Measurements from ENCODE around the gene POR.

Gene POR

DNA sequence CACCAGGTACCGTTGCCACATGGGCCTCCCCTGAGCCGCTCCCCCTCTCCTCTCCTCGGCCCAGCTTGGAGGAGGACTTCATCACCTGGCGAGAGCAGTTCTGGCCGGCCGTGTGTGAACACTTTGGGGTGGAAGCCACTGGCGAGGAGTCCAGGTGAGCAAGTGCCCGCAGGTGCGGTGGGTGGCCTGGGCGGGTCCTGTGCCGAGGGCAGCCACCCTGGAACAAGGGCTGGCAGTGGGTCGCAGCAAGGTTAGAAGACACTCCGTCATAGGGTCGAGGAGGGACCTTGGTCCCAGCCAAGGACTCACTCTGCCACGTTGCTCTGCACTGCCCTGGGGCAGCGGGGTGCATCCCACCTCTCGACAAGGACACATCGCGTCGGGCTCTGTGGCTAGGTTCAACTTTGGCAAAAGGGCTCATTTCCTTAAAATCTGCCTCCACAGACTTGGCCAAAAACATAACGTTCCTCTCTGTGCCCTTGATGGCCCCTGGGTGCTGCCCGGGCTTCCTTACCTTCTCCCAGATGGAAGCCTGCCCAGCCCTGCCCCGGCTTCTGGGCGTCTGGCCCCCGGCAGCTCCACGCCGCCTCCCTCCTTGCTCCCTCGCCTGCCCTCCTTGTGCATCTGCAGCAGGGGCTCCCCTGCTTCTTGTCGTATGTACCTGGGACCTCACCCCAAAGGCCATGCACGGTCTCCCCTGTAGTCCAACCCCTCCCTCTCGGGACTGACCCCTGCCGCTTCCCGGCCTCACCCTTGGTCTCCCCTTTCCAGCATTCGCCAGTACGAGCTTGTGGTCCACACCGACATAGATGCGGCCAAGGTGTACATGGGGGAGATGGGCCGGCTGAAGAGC lies 66.7 kb downstream of the POR start:
- POLR2A ChIA-PET, result no interaction called here

DNA sequence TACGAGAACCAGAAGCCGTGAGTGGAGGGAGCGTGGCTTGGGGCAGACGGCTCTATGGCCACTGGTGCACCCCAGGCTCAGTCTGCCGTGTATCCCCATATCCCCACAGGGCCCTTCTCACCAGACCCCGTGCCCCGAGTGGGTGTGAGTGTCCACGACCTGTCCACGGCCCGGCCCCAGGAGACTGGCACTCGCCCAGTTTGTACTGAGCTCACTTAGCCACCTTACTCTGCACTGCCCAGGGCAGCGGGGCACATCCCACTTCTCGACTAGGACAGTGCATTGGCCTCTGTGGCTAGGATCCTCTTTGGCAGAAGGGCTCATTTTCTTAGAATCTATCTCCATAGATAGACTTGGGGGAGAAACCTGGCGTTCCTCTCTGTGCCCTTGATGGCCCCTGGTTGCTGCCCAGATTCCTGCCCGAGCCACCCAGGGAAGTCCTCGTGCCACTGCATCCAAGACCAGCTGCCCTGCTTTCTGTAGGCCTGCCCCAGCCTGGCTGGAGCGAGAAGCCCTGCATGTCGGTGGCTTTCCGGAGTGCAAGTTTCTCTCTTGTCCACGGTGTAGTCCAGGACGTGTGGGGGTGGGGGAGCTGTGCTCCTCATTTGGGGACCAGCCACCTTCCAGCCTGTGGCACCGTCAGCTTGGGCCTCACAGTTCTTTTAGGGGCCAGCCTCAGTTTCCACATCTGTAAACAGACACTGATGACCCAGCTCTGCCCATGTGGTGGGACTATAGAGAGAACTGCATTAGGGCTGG lies 67.5 kb downstream of the POR start:
- TF ChIP-seq NFRKB (IDR thresholded peaks at IDR 0.05), result no peak
- no peak for TF ChIP-seq SUZ12 (IDR thresholded peaks at IDR 0.05)
- TF ChIP-seq HDGF (IDR thresholded peaks at IDR 0.05; ENCODE audit: borderline replicate concordance), result no peak
- no peak for TF ChIP-seq L3MBTL2 (conservative IDR thresholded peaks at IDR 0.05)
- TF ChIP-seq, protein P1, sequence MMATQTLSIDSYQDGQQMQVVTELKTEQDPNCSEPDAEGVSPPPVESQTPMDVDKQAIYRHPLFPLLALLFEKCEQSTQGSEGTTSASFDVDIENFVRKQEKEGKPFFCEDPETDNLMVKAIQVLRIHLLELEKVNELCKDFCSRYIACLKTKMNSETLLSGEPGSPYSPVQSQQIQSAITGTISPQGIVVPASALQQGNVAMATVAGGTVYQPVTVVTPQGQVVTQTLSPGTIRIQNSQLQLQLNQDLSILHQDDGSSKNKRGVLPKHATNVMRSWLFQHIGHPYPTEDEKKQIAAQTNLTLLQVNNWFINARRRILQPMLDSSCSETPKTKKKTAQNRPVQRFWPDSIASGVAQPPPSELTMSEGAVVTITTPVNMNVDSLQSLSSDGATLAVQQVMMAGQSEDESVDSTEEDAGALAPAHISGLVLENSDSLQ (IDR thresholded peaks at IDR 0.05), result no peak
- no peak for TF ChIP-seq SP1 (IDR thresholded peaks at IDR 0.05)
- TF ChIP-seq ARNT (IDR thresholded peaks at IDR 0.05), result no peak
- no peak for TF ChIP-seq CTBP1 (IDR thresholded peaks at IDR 0.05; ENCODE audit: borderline replicate concordance)
- no peak for TF ChIP-seq ELF4 (IDR thresholded peaks at IDR 0.05)
- TF ChIP-seq FOXK2 (IDR thresholded peaks at IDR 0.05), result no peak
- no peak for TF ChIP-seq FOXA1 (IDR thresholded peaks at IDR 0.05)
- TF ChIP-seq BHLHE40 (IDR thresholded peaks at IDR 0.05; ENCODE audit: borderline replicate concordance), result no peak
- TF ChIP-seq TARDBP (IDR thresholded peaks at IDR 0.05), result no peak
- ChIA-PET CTCF (no interaction called here), POLR2A (no interaction called here)
- no peak for DNase-seq (ENCODE audit: extremely low spot score)

More for the DNA sequence above, 66.7 kb downstream of the POR start:
- no peak for TF ChIP-seq SP1 (IDR thresholded peaks at IDR 0.05)
- TF ChIP-seq HDGF (IDR thresholded peaks at IDR 0.05; ENCODE audit: borderline replicate concordance), result no peak
- TF ChIP-seq NFRKB (IDR thresholded peaks at IDR 0.05), result no peak
- no peak for TF ChIP-seq LEF1 (IDR thresholded peaks at IDR 0.05; ENCODE audit: borderline replicate concordance)
- no peak for TF ChIP-seq TARDBP (IDR thresholded peaks at IDR 0.05)
- TF ChIP-seq CTBP1 (IDR thresholded peaks at IDR 0.05; ENCODE audit: borderline replicate concordance), result no peak
- TF ChIP-seq BHLHE40 (IDR thresholded peaks at IDR 0.05; ENCODE audit: borderline replicate concordance), result no peak
- TF ChIP-seq FOXA1 (IDR thresholded peaks at IDR 0.05), result no peak
- TF ChIP-seq SUZ12 (IDR thresholded peaks at IDR 0.05), result no peak
- no peak for TF ChIP-seq L3MBTL2 (conservative IDR thresholded peaks at IDR 0.05)
- TF ChIP-seq ELF4 (IDR thresholded peaks at IDR 0.05), result no peak
- TF ChIP-seq FOXM1 (IDR thresholded peaks at IDR 0.05; ENCODE audit: borderline replicate concordance), result no peak
- no peak for TF ChIP-seq ZNF384 (IDR thresholded peaks at IDR 0.05)
- TF ChIP-seq ARNT (IDR thresholded peaks at IDR 0.05), result no peak
- TF ChIP-seq FOXK2 (IDR thresholded peaks at IDR 0.05), result no peak
- CTCF ChIA-PET, result no interaction called here
- DNase-seq (ENCODE audit: extremely low spot score), result no peak

DNA sequence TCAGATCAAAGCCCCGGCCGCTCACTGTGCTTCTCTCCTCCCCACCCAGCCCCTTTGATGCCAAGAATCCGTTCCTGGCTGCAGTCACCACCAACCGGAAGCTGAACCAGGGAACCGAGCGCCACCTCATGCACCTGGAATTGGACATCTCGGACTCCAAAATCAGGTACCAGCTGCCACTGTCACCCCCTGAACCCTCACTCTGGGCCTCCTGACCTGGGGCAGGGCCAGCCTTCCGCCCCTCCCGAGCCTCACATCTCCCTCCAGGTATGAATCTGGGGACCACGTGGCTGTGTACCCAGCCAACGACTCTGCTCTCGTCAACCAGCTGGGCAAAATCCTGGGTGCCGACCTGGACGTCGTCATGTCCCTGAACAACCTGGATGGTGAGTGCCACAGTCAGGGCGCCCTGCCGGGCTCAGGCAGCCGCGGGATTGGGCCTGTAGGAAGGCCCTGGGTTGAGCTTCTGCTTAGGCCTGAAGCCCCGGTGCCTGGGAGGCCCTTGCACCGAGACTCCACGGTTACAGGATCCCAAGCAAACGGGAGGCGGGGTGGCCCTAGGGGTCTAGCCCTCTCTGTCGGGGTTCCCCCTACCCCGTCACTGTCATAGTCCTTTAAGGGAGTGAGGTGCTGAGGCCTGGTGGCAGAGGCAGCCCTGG lies 68.6 kb downstream of the POR start:
- ChIA-PET CTCF (no interaction called here), POLR2A (no interaction called here)
- no peak for TF ChIP-seq ARNT (IDR thresholded peaks at IDR 0.05)
- TF ChIP-seq, protein P1 (IDR thresholded peaks at IDR 0.05), result no peak
- no peak for DNase-seq (ENCODE audit: extremely low spot score)

DNA sequence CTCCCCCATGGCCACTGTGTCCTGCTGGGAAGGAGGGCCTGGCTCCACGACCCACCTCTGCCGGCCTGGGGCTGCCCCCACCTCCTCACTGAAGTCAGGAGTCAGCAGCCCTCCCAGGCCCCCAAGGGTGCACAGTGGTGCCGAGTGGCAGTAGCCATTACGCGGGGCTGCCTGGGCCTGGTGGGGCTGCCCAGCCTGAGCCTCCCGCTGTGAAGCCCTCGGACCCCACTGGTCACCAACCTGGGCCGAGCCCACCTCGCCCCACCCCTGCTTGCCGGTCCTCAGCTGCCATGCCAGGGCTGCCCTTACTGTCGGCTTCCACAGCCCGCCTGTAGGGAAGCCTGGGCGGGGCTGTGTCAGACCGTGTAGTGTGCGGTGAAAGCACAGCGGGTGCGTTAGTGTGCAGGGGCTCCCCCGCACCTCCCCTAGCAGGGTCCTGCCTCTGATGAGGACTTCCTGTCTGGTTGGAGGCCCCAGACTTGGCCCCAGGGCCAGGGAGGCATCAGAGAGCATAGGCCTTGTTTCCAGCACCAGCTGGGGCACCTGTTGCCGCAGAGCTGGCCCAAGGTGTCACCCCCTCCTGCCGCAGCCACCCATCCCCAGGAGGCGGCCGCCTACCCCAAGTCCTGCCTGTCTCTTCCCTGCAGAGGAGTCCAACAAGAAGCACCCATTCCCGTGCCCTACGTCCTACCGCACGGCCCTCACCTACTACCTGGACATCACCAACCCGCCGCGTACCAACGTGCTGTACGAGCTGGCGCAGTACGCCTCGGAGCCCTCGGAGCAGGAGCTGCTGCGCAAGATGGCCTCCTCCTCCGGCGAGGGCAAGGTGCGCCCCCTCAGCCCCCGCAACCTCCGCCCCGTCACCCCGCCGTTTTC lies 69.4 kb downstream of the POR start:
- ChIA-PET CTCF (interaction anchor here (1.9 kb wide), 1 partner anchor 118 kb away, joined by 6 read pairs; no protein-coding TSS in a partner anchor), POLR2A (no interaction called here)
- DNase-seq (ENCODE audit: extremely low spot score), result no peak
- TF ChIP-seq HDGF (IDR thresholded peaks at IDR 0.05; ENCODE audit: borderline replicate concordance), result no peak
- no peak for TF ChIP-seq L3MBTL2 (conservative IDR thresholded peaks at IDR 0.05)
- TF ChIP-seq ZNF384 (IDR thresholded peaks at IDR 0.05), result no peak
- no peak for TF ChIP-seq LEF1 (IDR thresholded peaks at IDR 0.05; ENCODE audit: borderline replicate concordance)
- no peak for TF ChIP-seq BHLHE40 (IDR thresholded peaks at IDR 0.05; ENCODE audit: borderline replicate concordance)
- no peak for TF ChIP-seq NFRKB (IDR thresholded peaks at IDR 0.05)
- TF ChIP-seq FOXK2 (IDR thresholded peaks at IDR 0.05), result no peak
- TF ChIP-seq, protein P1 (IDR thresholded peaks at IDR 0.05), result no peak

DNA sequence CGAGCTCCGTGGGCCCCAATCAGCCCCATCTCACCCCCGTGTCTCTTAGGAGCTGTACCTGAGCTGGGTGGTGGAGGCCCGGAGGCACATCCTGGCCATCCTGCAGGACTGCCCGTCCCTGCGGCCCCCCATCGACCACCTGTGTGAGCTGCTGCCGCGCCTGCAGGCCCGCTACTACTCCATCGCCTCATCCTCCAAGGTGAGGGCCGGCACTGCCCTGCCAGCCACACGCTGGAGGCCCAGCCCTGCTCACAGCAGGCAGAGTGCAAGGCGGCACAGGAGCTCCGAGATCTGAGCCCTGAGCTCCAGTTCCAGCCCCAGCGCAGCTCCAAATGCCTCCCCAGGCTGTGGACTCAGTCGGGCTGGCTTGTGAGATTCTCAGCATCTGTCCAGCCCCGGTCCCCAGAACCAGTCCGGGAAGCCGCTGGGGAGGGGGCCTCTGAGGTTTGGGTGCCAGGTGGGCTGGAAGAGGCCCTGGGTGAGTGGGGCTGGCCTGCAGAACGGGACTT lies 70.1 kb downstream of the POR start:
- no peak for TF ChIP-seq BHLHE40 (IDR thresholded peaks at IDR 0.05; ENCODE audit: borderline replicate concordance)
- TF ChIP-seq LEF1 (IDR thresholded peaks at IDR 0.05; ENCODE audit: borderline replicate concordance), result no peak
- no peak for TF ChIP-seq ARNT (IDR thresholded peaks at IDR 0.05)
- TF ChIP-seq ZNF384 (IDR thresholded peaks at IDR 0.05), result no peak
- TF ChIP-seq FOXM1 (IDR thresholded peaks at IDR 0.05; ENCODE audit: borderline replicate concordance), result no peak
- TF ChIP-seq SUZ12 (IDR thresholded peaks at IDR 0.05), result no peak
- TF ChIP-seq TARDBP (IDR thresholded peaks at IDR 0.05), result no peak
- no peak for TF ChIP-seq CTBP1 (IDR thresholded peaks at IDR 0.05; ENCODE audit: borderline replicate concordance)
- TF ChIP-seq, protein P1 (IDR thresholded peaks at IDR 0.05), result no peak
- no peak for TF ChIP-seq L3MBTL2 (conservative IDR thresholded peaks at IDR 0.05)
- TF ChIP-seq FOXA1 (IDR thresholded peaks at IDR 0.05), result no peak
- TF ChIP-seq FOXK2 (IDR thresholded peaks at IDR 0.05), result no peak
- TF ChIP-seq NFRKB (IDR thresholded peaks at IDR 0.05), result no peak
- TF ChIP-seq ELF4 (IDR thresholded peaks at IDR 0.05), result no peak
- TF ChIP-seq HDGF (IDR thresholded peaks at IDR 0.05; ENCODE audit: borderline replicate concordance), result no peak
- TF ChIP-seq SP1 (IDR thresholded peaks at IDR 0.05), result no peak
- CTCF ChIA-PET, result interaction anchor here (1.9 kb wide), 1 partner anchor 118 kb away, joined by 6 read pairs; no protein-coding TSS in a partner anchor
- DNase-seq (ENCODE audit: extremely low spot score), result no peak
- POLR2A ChIA-PET, result no interaction called here
